K562 (cell line): ENCODE measurements around the gene SNX20. TPM values are rescaled to one million over a fixed set of nuclear protein-coding genes. Genes with fewer than 3 reads are reported as not detected.

Source experiments
- ATAC-seq: fragments of 200-7000 bp; cut with Tn5 transposase; 3 replicates; pipeline ENCODE4 v1.9.1; 2020; ENCODE audit warnings: moderate library complexity
- BruUV-seq: library from RNA; stranded (reverse); fragments of 400-500 nt; replicated peaks from 2 replicates; lab custom pipeline; 2021; lab: Mats Ljungman, UMichigan
- CTCF ChIA-PET: fragments of 300-600 bp; formaldehyde crosslinking; extraction: SDS; loops from one replicate; lab custom pipeline; 2021; ENCODE audit warnings: low intra/inter-chr PET ratio; lab: Yijun Ruan, JAX
- POLR2A ChIA-PET: fragments of 300-600, 350-650 bp; sonication (Branson Sonifier 250); formaldehyde crosslinking; extraction: SDS; loops from one replicate; lab custom pipeline; 2021; ENCODE audit warnings: antibody characterized with exemption, inconsistent platforms; lab: Yijun Ruan, JAX
- DNase-seq, 4 experiments: peaks; one replicate each; pipeline versions ENCODE4 v3.0.0 to v3.0.0-alpha.2; 2011 to 2018; ENCODE audit warnings: low spot score in 3 of 4, mixed read lengths in 3 of 4; ENCODE audit errors: extremely low read depth in 1 of 4
- FAIRE-seq: peaks from 2 replicates; lab custom pipeline; 2011; peaks lifted over from hg19 to GRCh38; lab: Jason Lieb, UNC
- H2AFZ ChIP-seq: 2 replicates; pipeline ENCODE4 v1.6.0; 2011; ENCODE audit warnings: low read depth, low read length, control low read depth, inconsistent platforms
- H3K27ac ChIP-seq: fragments of 200-600 bp; 3 replicates; pipeline ENCODE4 v1.8.0; 2011; ENCODE audit warnings: low read depth, mild to moderate bottlenecking, control low read depth, inconsistent platforms, low read length, moderate library complexity, mixed read lengths; ENCODE audit errors: extremely low read depth
- H3K27me3 ChIP-seq, 2 experiments: fragments of 300-600 bp in 1 of 2; 2 replicates in 1 of 2; 3 replicates in 1 of 2; pipeline versions ENCODE4 v1.6.0 to v1.8.0; 2011; ENCODE audit warnings: inconsistent platforms in 2 of 2, low read length in 2 of 2, mild to moderate bottlenecking in 1 of 2, mixed read lengths in 1 of 2, moderate library complexity in 1 of 2; ENCODE audit not compliant: control insufficient read depth in 2 of 2, insufficient read depth in 2 of 2
- H3K36me3 ChIP-seq: fragments of 300-600 bp; 3 replicates; pipeline ENCODE4 v1.8.0; 2011; ENCODE audit warnings: mild to moderate bottlenecking, low read length, inconsistent platforms; ENCODE audit not compliant: control insufficient read depth, insufficient read depth
- H3K4me1 ChIP-seq, 2 experiments: fragments of 200-600 bp in 1 of 2; replicated peaks in 1 of 2; 2 replicates in 1 of 2; 3 replicates in 1 of 2; pipeline versions ENCODE4 v1.5.1 to v1.8.0; 2011; ENCODE audit warnings: inconsistent platforms in 2 of 2, low read length in 2 of 2, mild to moderate bottlenecking in 1 of 2, mixed read lengths in 1 of 2, moderate library complexity in 1 of 2; ENCODE audit not compliant: control insufficient read depth in 2 of 2, insufficient read depth in 2 of 2
- H3K4me2 ChIP-seq: 2 replicates; pipeline ENCODE4 v1.6.1; 2011; ENCODE audit warnings: low read length, control low read depth, inconsistent platforms, mixed read lengths; ENCODE audit not compliant: insufficient read depth
- H3K4me3 ChIP-seq: fragments of 200-600 bp; sonication (generic), shearing (Covaris generic); 2 replicates; pipeline ENCODE4 v1.5.1; 2016; ENCODE audit warnings: control low read depth, inconsistent platforms
- H3K79me2 ChIP-seq: fragments of 200-600 bp; 3 replicates; pipeline ENCODE4 v1.8.0; 2011; ENCODE audit warnings: low read length, inconsistent platforms; ENCODE audit not compliant: control insufficient read depth, insufficient read depth
- H3K9ac ChIP-seq, 2 experiments: 2 replicates each; pipeline versions ENCODE4 v1.6.0 to v1.6.1; 2011; ENCODE audit warnings: low read depth in 2 of 2, low read length in 2 of 2, control low read depth in 1 of 2, inconsistent platforms in 1 of 2, mild to moderate bottlenecking in 1 of 2, mixed read lengths in 1 of 2; ENCODE audit not compliant: insufficient read depth in 1 of 2
- H3K9me1 ChIP-seq: one replicate; pipeline ENCODE4 v1.6.0; 2011; ENCODE audit warnings: inconsistent platforms, mild to moderate bottlenecking, low read length, moderate library complexity; ENCODE audit not compliant: control insufficient read depth, insufficient read depth
- H3K9me3 ChIP-seq: replicated peaks from 2 replicates; pipeline ENCODE4 v1.5.1; 2011; ENCODE audit warnings: low read depth, low read length, inconsistent platforms; ENCODE audit not compliant: control insufficient read depth, insufficient read depth
- H4K20me1 ChIP-seq: replicated peaks from 2 replicates; pipeline ENCODE4 v1.6.1; 2011; ENCODE audit warnings: low read length, inconsistent platforms, mixed read lengths; ENCODE audit not compliant: control insufficient read depth, insufficient read depth
- ATF6 ChIP-seq: sonication (generic); formaldehyde crosslinking; IDR thresholded peaks from 2 replicates; pipeline ENCODE4 v1.4.0; 2020; ENCODE audit warnings: mild to moderate bottlenecking, missing genetic modification reagents
- BCL6 ChIP-seq: fragments of 250-450 bp; sonication (Bioruptor Pico); IDR thresholded peaks from 2 replicates; pipeline ENCODE4 v1.4.0; 2020
- COPS2 ChIP-seq: fragments of 450-650 bp; conservative IDR thresholded peaks from 2 replicates; pipeline ENCODE4 v1.6.1; 2016; ENCODE audit warnings: mild to moderate bottlenecking, moderate library complexity
- DACH1 ChIP-seq: fragments of 450-650 bp; IDR thresholded peaks from 2 replicates; pipeline ENCODE4 v1.6.1; 2018; ENCODE audit not compliant: partially characterized antibody
- FOSL1 ChIP-seq: fragments of 200-800 bp; sonication (Bioruptor generic); conservative IDR thresholded peaks from 2 replicates; pipeline ENCODE4 v1.6.1; 2016; ENCODE audit warnings: missing genetic modification characterization, missing compliant biosample characterization
- FOXO4 ChIP-seq: fragments of 450-650 bp; formaldehyde crosslinking; IDR thresholded peaks from 2 replicates; pipeline ENCODE4 v1.4.0; 2020; ENCODE audit warnings: mild to moderate bottlenecking, moderate library complexity
- NRF1 ChIP-seq, 2 experiments: fragments of 450-650 bp; IDR thresholded peaks in 1 of 2; conservative IDR thresholded peaks in 1 of 2; 2 replicates each; pipeline ENCODE4 v1.6.1; 2014; ENCODE audit warnings: mild to moderate bottlenecking in 2 of 2
- SRSF9 ChIP-seq: fragments of 200-400 bp; formaldehyde crosslinking; IDR thresholded peaks from 2 replicates; pipeline ENCODE4 v1.6.1; 2017; ENCODE audit warnings: low read depth, low read length, borderline replicate concordance
- TRIM28 ChIP-seq: fragments of 450-650 bp; IDR thresholded peaks from 2 replicates; pipeline ENCODE4 v1.6.1; 2017
- ZEB2 ChIP-seq: fragments of 450-650 bp; IDR thresholded peaks from 2 replicates; pipeline ENCODE4 v1.6.1; 2016
- ZFP1 ChIP-seq: fragments of 450-650 bp; formaldehyde crosslinking; IDR thresholded peaks from 2 replicates; pipeline ENCODE4 v1.4.0; 2020; ENCODE audit warnings: mild to moderate bottlenecking, mixed read lengths
- ZNF143 ChIP-seq: sonication (generic); formaldehyde crosslinking; IDR thresholded peaks from 2 replicates; pipeline ENCODE4 v1.9.0; 2022; ENCODE audit warnings: mild to moderate bottlenecking, missing genetic modification reagents
- WGBS: fragments of 100-300 bp; shearing (Covaris generic); methylation state at CpG from one replicate; pipeline ENCODE4 v1.1.6; 2016; ENCODE audit warnings: low coverage, mixed read lengths; ENCODE audit not compliant: insufficient coverage; ENCODE audit errors: missing lambda C conversion rate; 5-methylcytosine and 5-hydroxymethylcytosine counted together
- in situ Hi-C: fragments of 300-500 bp; cut with MboI; formaldehyde crosslinking; loops from 4 replicates; pipeline ENCODE4 v1.15.0; 2018; ENCODE audit warnings: inconsistent platforms, mixed read lengths
- intact Hi-C: fragments of 100-400 bp; cut with micrococcal nuclease; formaldehyde crosslinking; loops from 2 replicates; pipeline ENCODE4 v1.14.2; 2022
- polyA plus RNA-seq, 8 experiments: library from polyadenylated mRNA; depleted of rRNA in 4 of 8; stranded (reverse) in 5 of 8; unstranded in 3 of 8; fragments of >200 nt; fragmentation: Nextera tagmentation in 2 of 8; fragmentation: Illumina TruSeq in 1 of 8; extraction: Ambion mirVana in 2 of 8; extraction: Trizol in 1 of 8; gene quantifications; 2 replicates each; pipeline versions ENCODE4 v1.2.1 to v1.2.3, GENCODE V29; 2011 to 2014; ENCODE audit warnings: inconsistent platforms in 1 of 8, missing spikeins in 1 of 8
- total RNA-seq, 7 experiments: library from RNA; depleted of rRNA in 6 of 7; stranded (reverse); fragments of >200 nt in 6 of 7; fragmentation: Illumina TruSeq in 2 of 7; extraction: Trizol in 2 of 7; gene quantifications; 2 replicates each; pipeline versions ENCODE4 v1.2.1 to v1.2.3, GENCODE V29; 2011 to 2021; ENCODE audit warnings: low replicate concordance in 1 of 7

SNX20 gene
- total and polyA plus RNA-seq, 9 of the 15 experiments (the other 6 are each of a cell fraction or from before 2014, with no cell fraction given) = 0.04 to 0.07 TPM; not detected in 7

GRCh38 chr16:50704245-50704644 is 23.1 kb upstream of the SNX20 start:
- CTCF ChIA-PET = no interaction called here
- no peaks in the 10 kb centered on the region for H3K9me1 ChIP-seq

More at GRCh38 chr16:50704245-50704644, 23.1 kb upstream of the SNX20 start:
- no peak overlapping the region for H3K4me3 ChIP-seq
- no peak overlapping the region for H2AFZ ChIP-seq
- in situ Hi-C loops = no loop called here
- H3K27me3 ChIP-seq = peaks cover 0 to 14% of the 10 kb centered on the region in 2 experiments; a peak in 3 of 5 replicates
- H3K79me2 ChIP-seq = no peaks in the 10 kb centered on the region
- no peak overlapping the region for H3K9ac ChIP-seq
- no peak overlapping the region for H3K27ac ChIP-seq
- H3K4me1 ChIP-seq = peaks cover 0 to 6% of the 10 kb centered on the region in 2 experiments; a peak in 3 of 5 replicates
- ATAC-seq = no peak
- H3K36me3 ChIP-seq = no peaks in the 10 kb centered on the region
- no peaks in the 10 kb centered on the region for H4K20me1 ChIP-seq
- no TSS peak for BruUV-seq
- WGBS = 0% methylated on average over 1 of the region's 1 CpG
- no peaks in the 10 kb centered on the region for H3K9me3 ChIP-seq
- TF ChIP-seq ZFP1 (CRISPR knock-in tag) = peak; percentile 98
- TF ChIP-seq ZEB2 = no peak
- no peak for TF ChIP-seq BCL6 (CRISPR knock-in tag)
- TF ChIP-seq FOXO4 = no peak
- no peak for TF ChIP-seq COPS2
- TF ChIP-seq SRSF9 = no peak
- no peak for TF ChIP-seq NRF1 (conservative IDR thresholded peaks at IDR 0.05 in 1 of 2, IDR thresholded peaks at IDR 0.05 in 1 of 2)
- no peak for TF ChIP-seq ATF6
- no peak for TF ChIP-seq DACH1
- peak; percentile 54; the same call in 1 of the 2 replicates for TF ChIP-seq TRIM28
- TF ChIP-seq FOSL1 = no peak
- TF ChIP-seq ZNF143 (CRISPR knock-in tag) = no peak
- TF ChIP-seq, all 486 proteins: peak for 2
- intact Hi-C loops = no loop called here
- POLR2A ChIA-PET = no interaction called here
- no peak overlapping the region for H3K4me2 ChIP-seq
- DNase-seq (no peak), FAIRE-seq (no peak)
